Kidney capillary endothelial cell (primary cell): ENCODE measurements around the gene SCIN.

Source experiments
- DNase-seq: peaks from one replicate; pipeline ENCODE4 v3.0.0-alpha.2; 2018; ENCODE audit warnings: low spot score

SCIN gene

GRCh38 chr7:12569673-12570072 is 847 bp upstream of the SCIN start:
- no peak for DNase-seq

GRCh38 chr7:12570168-12570533 is 369 bp upstream of the SCIN start:
- DNase-seq = no peak

GRCh38 chr7:12571691-12572090 is 1.2 kb downstream of the SCIN start:
- DNase-seq = no peak

- DNase-seq = no peak
Measured at GRCh38 chr7:12572941-12573575, 2.5 kb downstream of the SCIN start.

- DNase-seq = no peak
Measured at GRCh38 chr7:12573885-12574284, 3.4 kb downstream of the SCIN start.

GRCh38 chr7:12578930-12579640 is 8.6 kb downstream of the SCIN start:
- DNase-seq = no peak

- no peak for DNase-seq
Measured at GRCh38 chr7:12581897-12582296, 11.4 kb downstream of the SCIN start.

- no peak for DNase-seq
Measured at GRCh38 chr7:12582362-12582761, 11.8 kb downstream of the SCIN start.

- no peak for DNase-seq
Measured at GRCh38 chr7:12583176-12583575, 12.7 kb downstream of the SCIN start.

- DNase-seq = no peak
Measured at GRCh38 chr7:12583922-12584321, 13.4 kb downstream of the SCIN start.

- no peak for DNase-seq
Measured at GRCh38 chr7:12584930-12585329, 14.4 kb downstream of the SCIN start.

- DNase-seq = no peak
Measured at GRCh38 chr7:12586271-12586670, 15.8 kb downstream of the SCIN start.

- DNase-seq = no peak
Measured at GRCh38 chr7:12588259-12588904, 17.9 kb downstream of the SCIN start.

GRCh38 chr7:12590559-12590958 is 20.0 kb downstream of the SCIN start:
- DNase-seq = no peak

GRCh38 chr7:12594122-12594897 is 23.8 kb downstream of the SCIN start:
- DNase-seq = no peak

- DNase-seq = no peak
Measured at GRCh38 chr7:12595148-12595547, 24.6 kb downstream of the SCIN start.

- no peak for DNase-seq
Measured at GRCh38 chr7:12596225-12596790, 25.8 kb downstream of the SCIN start.

- DNase-seq = no peak
Measured at GRCh38 chr7:12601302-12601869, 30.9 kb downstream of the SCIN start.

- DNase-seq = no peak
Measured at GRCh38 chr7:12607134-12607533, 36.6 kb downstream of the SCIN start.

GRCh38 chr7:12609561-12609960 is 39.0 kb downstream of the SCIN start:
- DNase-seq = no peak

GRCh38 chr7:12610899-12611298 is 40.4 kb downstream of the SCIN start:
- DNase-seq = no peak

GRCh38 chr7:12612622-12613021 is 42.1 kb downstream of the SCIN start:
- no peak for DNase-seq
